Measurements from ENCODE around the gene CIB4.

Gene CIB4

GRCh38 chr2:26640781-26641564, at the start of gene CIB4:
Gene CIB4, minus strand, starts transcription at chr2:26641366. Its CDS starts 52 bp downstream, at chr2:26641314.
- no peak within 1 kb of the TSS for H3K27ac Mint-ChIP-seq
- H3K4me3 Mint-ChIP-seq: no peak within 1 kb of the TSS
- no peak for DNase-seq
- no peak for ATAC-seq
- no peaks in the 10 kb centered on the region for H3K4me1 Mint-ChIP-seq
- H3K9me3 Mint-ChIP-seq: no peaks in the 10 kb centered on the region
- no peaks in the 10 kb centered on the region for H3K36me3 Mint-ChIP-seq (ENCODE audit: low read depth)
- peaks cover 30% of the 10 kb centered on the region for H3K27me3 Mint-ChIP-seq

- no peaks in the 10 kb centered on the region for H3K9me3 Mint-ChIP-seq
- H3K36me3 Mint-ChIP-seq (ENCODE audit: low read depth): no peaks in the 10 kb centered on the region
- no peak for DNase-seq
- peaks cover 2% of the 10 kb centered on the region for H3K4me1 Mint-ChIP-seq
- peaks cover 51% of the 10 kb centered on the region for H3K27me3 Mint-ChIP-seq
- no peak for ATAC-seq
- H3K27ac Mint-ChIP-seq: no peak overlapping the region
- no peak overlapping the region for H3K4me3 Mint-ChIP-seq
These were observed 46.6 kb upstream of the CIB4 start for GRCh38 chr2:26687801-26688200.

- H3K9me3 Mint-ChIP-seq: no peaks in the 10 kb centered on the region
- ATAC-seq (no peak), DNase-seq (no peak)
- no peaks in the 10 kb centered on the region for H3K36me3 Mint-ChIP-seq (ENCODE audit: low read depth)
- no peak overlapping the region for H3K4me3 Mint-ChIP-seq
- H3K4me1 Mint-ChIP-seq: peaks cover 2% of the 10 kb centered on the region
- peaks cover 51% of the 10 kb centered on the region for H3K27me3 Mint-ChIP-seq
- H3K27ac Mint-ChIP-seq: no peak overlapping the region
These were observed 46.2 kb upstream of the CIB4 start for GRCh38 chr2:26687328-26687727.

- H3K9me3 Mint-ChIP-seq: no peaks in the 10 kb centered on the region
- peaks cover 44% of the 10 kb centered on the region for H3K27me3 Mint-ChIP-seq
These were observed 45.0 kb upstream of the CIB4 start for GRCh38 chr2:26685989-26686839.

GRCh38 chr2:26685341-26685740, 44.2 kb upstream of the CIB4 start:
- H3K27ac Mint-ChIP-seq: no peak overlapping the region
- DNase-seq (no peak), ATAC-seq (no peak)
- no peaks in the 10 kb centered on the region for H3K9me3 Mint-ChIP-seq
- H3K36me3 Mint-ChIP-seq (ENCODE audit: low read depth): no peaks in the 10 kb centered on the region
- H3K4me3 Mint-ChIP-seq: no peak overlapping the region
- H3K27me3 Mint-ChIP-seq: peaks cover 37% of the 10 kb centered on the region
- no peaks in the 10 kb centered on the region for H3K4me1 Mint-ChIP-seq

More at GRCh38 chr2:26685989-26686839, 45.0 kb upstream of the CIB4 start:
- no peaks in the 10 kb centered on the region for H3K4me1 Mint-ChIP-seq
- ATAC-seq (no peak), DNase-seq (no peak)
- H3K36me3 Mint-ChIP-seq (ENCODE audit: low read depth): no peaks in the 10 kb centered on the region
- no peak overlapping the region for H3K27ac Mint-ChIP-seq
- no peak overlapping the region for H3K4me3 Mint-ChIP-seq

- Mint-ChIP-seq H3K36me3 (ENCODE audit: low read depth) (no peaks in the 10 kb centered on the region), H3K27me3 (peaks cover 35% of the 10 kb centered on the region), H3K4me1 (no peaks in the 10 kb centered on the region), H3K9me3 (no peaks in the 10 kb centered on the region), H3K27ac (no peak overlapping the region), H3K4me3 (no peak overlapping the region)
- DNase-seq: no peak
- no peak for ATAC-seq
These were observed 42.4 kb upstream of the CIB4 start for GRCh38 chr2:26683583-26683982.

- no peaks in the 10 kb centered on the region for H3K9me3 Mint-ChIP-seq
- H3K4me3 Mint-ChIP-seq: no peak overlapping the region
- DNase-seq (no peak), ATAC-seq (no peak)
- no peaks in the 10 kb centered on the region for H3K4me1 Mint-ChIP-seq
- no peaks in the 10 kb centered on the region for H3K36me3 Mint-ChIP-seq (ENCODE audit: low read depth)
- H3K27me3 Mint-ChIP-seq: peaks cover 30% of the 10 kb centered on the region
- H3K27ac Mint-ChIP-seq: no peak overlapping the region
These were observed 41.0 kb upstream of the CIB4 start for GRCh38 chr2:26682155-26682554.

- DNase-seq (no peak), ATAC-seq (no peak)
- H3K4me3 Mint-ChIP-seq: no peak overlapping the region
- no peaks in the 10 kb centered on the region for H3K4me1 Mint-ChIP-seq
- no peaks in the 10 kb centered on the region for H3K36me3 Mint-ChIP-seq (ENCODE audit: low read depth)
- no peak overlapping the region for H3K27ac Mint-ChIP-seq
- H3K9me3 Mint-ChIP-seq: no peaks in the 10 kb centered on the region
- peaks cover 25% of the 10 kb centered on the region for H3K27me3 Mint-ChIP-seq
These were observed 40.5 kb upstream of the CIB4 start for GRCh38 chr2:26681656-26682055.

- no peaks in the 10 kb centered on the region for H3K4me1 Mint-ChIP-seq
- ATAC-seq: no peak
These were observed 38.7 kb upstream of the CIB4 start for GRCh38 chr2:26679867-26680266.

GRCh38 chr2:26678035-26678434, 36.9 kb upstream of the CIB4 start:
- no peak for ATAC-seq
- Mint-ChIP-seq H3K4me3 (no peak overlapping the region), H3K9me3 (no peaks in the 10 kb centered on the region), H3K27ac (no peak overlapping the region), H3K36me3 (ENCODE audit: low read depth) (no peaks in the 10 kb centered on the region), H3K27me3 (peaks cover 8% of the 10 kb centered on the region), H3K4me1 (no peaks in the 10 kb centered on the region)
- no peak for DNase-seq

More at GRCh38 chr2:26679867-26680266, 38.7 kb upstream of the CIB4 start:
- no peak for DNase-seq
- H3K27me3 Mint-ChIP-seq: peaks cover 13% of the 10 kb centered on the region
- no peaks in the 10 kb centered on the region for H3K36me3 Mint-ChIP-seq (ENCODE audit: low read depth)
- no peak overlapping the region for H3K27ac Mint-ChIP-seq
- H3K4me3 Mint-ChIP-seq: no peak overlapping the region
- H3K9me3 Mint-ChIP-seq: no peaks in the 10 kb centered on the region

- no peak for DNase-seq
- Mint-ChIP-seq H3K4me3 (no peak overlapping the region), H3K4me1 (no peaks in the 10 kb centered on the region), H3K9me3 (no peaks in the 10 kb centered on the region), H3K27me3 (peaks cover 16% of the 10 kb centered on the region), H3K27ac (no peak overlapping the region), H3K36me3 (ENCODE audit: low read depth) (no peaks in the 10 kb centered on the region)
- no peak for ATAC-seq
These were observed 34.6 kb upstream of the CIB4 start for GRCh38 chr2:26675651-26676255.

GRCh38 chr2:26674771-26675170, 33.6 kb upstream of the CIB4 start:
- no peak for DNase-seq

GRCh38 chr2:26674002-26674751, 33.0 kb upstream of the CIB4 start:
- ATAC-seq: no peak
- no peaks in the 10 kb centered on the region for H3K36me3 Mint-ChIP-seq (ENCODE audit: low read depth)
- no peak overlapping the region for H3K27ac Mint-ChIP-seq
- H3K4me1 Mint-ChIP-seq: no peaks in the 10 kb centered on the region
- H3K27me3 Mint-ChIP-seq: peaks cover 22% of the 10 kb centered on the region
- DNase-seq: no peak
- H3K4me3 Mint-ChIP-seq: no peak overlapping the region
- H3K9me3 Mint-ChIP-seq: no peaks in the 10 kb centered on the region

More at GRCh38 chr2:26674771-26675170, 33.6 kb upstream of the CIB4 start:
- Mint-ChIP-seq H3K4me3 (no peak overlapping the region), H3K36me3 (ENCODE audit: low read depth) (no peaks in the 10 kb centered on the region), H3K27ac (no peak overlapping the region), H3K9me3 (no peaks in the 10 kb centered on the region), H3K27me3 (peaks cover 23% of the 10 kb centered on the region), H3K4me1 (no peaks in the 10 kb centered on the region)
- no peak for ATAC-seq

- no peak overlapping the region for H3K27ac Mint-ChIP-seq
These were observed 31.7 kb upstream of the CIB4 start for GRCh38 chr2:26672818-26673393.

More at GRCh38 chr2:26672818-26673393, 31.7 kb upstream of the CIB4 start:
- Mint-ChIP-seq H3K4me3 (no peak overlapping the region), H3K36me3 (ENCODE audit: low read depth) (no peaks in the 10 kb centered on the region), H3K9me3 (no peaks in the 10 kb centered on the region), H3K4me1 (no peaks in the 10 kb centered on the region), H3K27me3 (peaks cover 22% of the 10 kb centered on the region)
- DNase-seq: no peak
- ATAC-seq: no peak

All from activated naive CD8-positive, alpha-beta T cell treated with anti-CD3 and anti-CD28 coated beads, Interleukin-2, amount 50 U/mL, for 24 hours (primary cell).